Suprapubic skin (tissue), 4 donors: ENCODE measurements around the gene DMAC2L. TPM values are rescaled to one million over a fixed set of nuclear protein-coding genes. Genes with fewer than 3 reads are reported as not detected.
A peak's percentile ranks its signal among the peaks of the same experiment; 100 is the strongest.

Experiments
- DNase-seq, 2 donors: peaks; one replicate each; pipeline ENCODE4 v3.0.0-alpha.2; 2019; ENCODE audit warnings: low spot score in 2 of 2
- H3K27ac ChIP-seq: fragments of 200-600 bp; sonication (generic); one replicate; pipeline ENCODE4 v1.5.1; 2019
- H3K27me3 ChIP-seq: fragments of 200-600 bp; sonication (generic); one replicate; pipeline ENCODE4 v1.5.1; 2019
- H3K36me3 ChIP-seq: fragments of 200-600 bp; sonication (generic); one replicate; pipeline ENCODE4 v1.5.1; 2019
- H3K4me1 ChIP-seq: fragments of 200-600 bp; sonication (generic); one replicate; pipeline ENCODE4 v1.5.1; 2019
- H3K4me3 ChIP-seq: fragments of 200-600 bp; sonication (generic); one replicate; pipeline ENCODE4 v1.5.1; 2019; ENCODE audit warnings: mild to moderate bottlenecking
- H3K9me3 ChIP-seq: fragments of 200-600 bp; sonication (generic); one replicate; pipeline ENCODE4 v1.5.1; 2019
- EP300 ChIP-seq: sonication (generic); formaldehyde crosslinking; IDR thresholded peaks from one replicate; pipeline ENCODE4 v1.6.1; 2017; ENCODE audit warnings: antibody characterized with exemption
- POLR2A ChIP-seq, 2 donors: fragments of 450-650 bp; IDR thresholded peaks; one replicate each; pipeline ENCODE4 v1.6.1; 2017; ENCODE audit warnings: antibody characterized with exemption in 2 of 2, mild to moderate bottlenecking in 2 of 2, moderate library complexity in 2 of 2
- POLR2AphosphoS5 ChIP-seq, 3 donors: sonication (generic); formaldehyde crosslinking; IDR thresholded peaks; one replicate each; pipeline ENCODE4 v1.6.1; 2017; ENCODE audit warnings: antibody characterized with exemption in 3 of 3
- WGBS: methylation state at CpG from one replicate; pipeline ENCODE4 v1.1.5; 2018; 5-methylcytosine and 5-hydroxymethylcytosine counted together
- total RNA-seq, 4 donors: library from RNA; depleted of rRNA; stranded (reverse); fragments of >200 nt; gene quantifications; one replicate each; pipeline ENCODE4 v1.1.0, GENCODE V29; 2016
- TF ChIP-seq, protein P1 (sequence below), 2 donors: fragments of 200-600 bp in 1 of 2; fragments of 450-650 bp in 1 of 2; sonication (generic) in 1 of 2; IDR thresholded peaks; one replicate each; pipeline ENCODE4 v1.5.1; 2016 to 2019; ENCODE audit warnings: antibody characterized with exemption in 2 of 2, mild to moderate bottlenecking in 1 of 2, moderate library complexity in 1 of 2

The DMAC2L gene
- total RNA-seq, 4 donors from 2014 or later, result 11.6 to 20.5 (median 18.3) TPM

DNA sequence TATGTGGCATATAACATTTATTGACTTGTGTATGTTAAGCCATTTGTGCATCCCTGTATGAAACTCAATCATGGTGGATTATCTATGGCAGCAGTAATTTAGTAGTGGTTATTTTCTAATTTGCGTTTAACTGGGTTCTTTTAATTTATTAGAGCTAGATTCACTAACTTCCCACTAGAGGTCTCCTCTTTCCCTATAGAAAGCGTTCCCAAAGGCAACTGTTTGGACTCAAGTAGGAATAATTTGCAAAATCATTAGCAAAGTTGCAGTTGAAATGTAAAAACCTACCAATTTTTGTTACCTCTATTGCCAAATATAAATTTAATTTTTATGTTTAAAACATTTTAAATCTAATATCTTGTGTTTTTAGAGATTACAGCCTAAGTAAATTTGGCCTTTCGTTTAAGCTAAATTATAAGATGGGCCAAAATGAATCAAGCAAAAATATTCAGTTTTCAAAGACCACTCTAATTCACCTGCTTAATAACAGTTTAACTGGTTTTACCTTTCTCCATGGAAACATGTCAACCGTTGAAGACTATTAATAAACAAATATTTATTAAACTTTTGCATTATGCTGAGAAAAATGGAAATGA is 6.0 kb downstream of the DMAC2L start:
- Histone ChIP-seq H3K9me3 (no peaks in the 10 kb centered on the region), H3K4me1 (peaks cover 37% of the 10 kb centered on the region), H3K27ac (no peak overlapping the region), H3K27me3 (no peaks in the 10 kb centered on the region), H3K36me3 (no peaks in the 10 kb centered on the region), H3K4me3 (no peak overlapping the region)
- TF ChIP-seq EP300, result no peak
- TF ChIP-seq, protein P1, sequence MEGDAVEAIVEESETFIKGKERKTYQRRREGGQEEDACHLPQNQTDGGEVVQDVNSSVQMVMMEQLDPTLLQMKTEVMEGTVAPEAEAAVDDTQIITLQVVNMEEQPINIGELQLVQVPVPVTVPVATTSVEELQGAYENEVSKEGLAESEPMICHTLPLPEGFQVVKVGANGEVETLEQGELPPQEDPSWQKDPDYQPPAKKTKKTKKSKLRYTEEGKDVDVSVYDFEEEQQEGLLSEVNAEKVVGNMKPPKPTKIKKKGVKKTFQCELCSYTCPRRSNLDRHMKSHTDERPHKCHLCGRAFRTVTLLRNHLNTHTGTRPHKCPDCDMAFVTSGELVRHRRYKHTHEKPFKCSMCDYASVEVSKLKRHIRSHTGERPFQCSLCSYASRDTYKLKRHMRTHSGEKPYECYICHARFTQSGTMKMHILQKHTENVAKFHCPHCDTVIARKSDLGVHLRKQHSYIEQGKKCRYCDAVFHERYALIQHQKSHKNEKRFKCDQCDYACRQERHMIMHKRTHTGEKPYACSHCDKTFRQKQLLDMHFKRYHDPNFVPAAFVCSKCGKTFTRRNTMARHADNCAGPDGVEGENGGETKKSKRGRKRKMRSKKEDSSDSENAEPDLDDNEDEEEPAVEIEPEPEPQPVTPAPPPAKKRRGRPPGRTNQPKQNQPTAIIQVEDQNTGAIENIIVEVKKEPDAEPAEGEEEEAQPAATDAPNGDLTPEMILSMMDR (IDR thresholded peaks at IDR 0.05), result peak; percentile 33 to 59
- 42% methylated on average over 4 of the region's 4 CpGs for WGBS
- DNase-seq, result no peak

DNA sequence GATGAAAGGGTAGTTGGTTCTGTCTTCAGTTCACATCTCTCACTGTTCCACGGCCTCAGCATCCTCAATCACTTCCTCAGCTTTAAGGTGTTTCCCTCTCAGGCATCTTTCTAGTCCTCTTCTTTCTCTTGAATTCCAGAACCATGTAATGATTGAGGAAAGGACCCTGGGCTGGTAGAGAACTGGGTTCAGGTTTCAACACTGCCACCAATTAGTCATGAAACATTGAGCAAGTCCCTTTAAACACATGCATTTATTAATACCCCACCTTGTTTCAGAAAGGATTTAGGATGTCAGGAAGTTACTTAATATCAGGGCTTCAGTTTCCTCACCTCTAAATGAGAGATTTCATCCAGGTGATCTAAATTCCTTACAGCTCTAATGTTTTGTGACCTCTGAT is 7.2 kb downstream of the DMAC2L start:
- 77% methylated on average over 1 of the region's 1 CpG for WGBS

DNA sequence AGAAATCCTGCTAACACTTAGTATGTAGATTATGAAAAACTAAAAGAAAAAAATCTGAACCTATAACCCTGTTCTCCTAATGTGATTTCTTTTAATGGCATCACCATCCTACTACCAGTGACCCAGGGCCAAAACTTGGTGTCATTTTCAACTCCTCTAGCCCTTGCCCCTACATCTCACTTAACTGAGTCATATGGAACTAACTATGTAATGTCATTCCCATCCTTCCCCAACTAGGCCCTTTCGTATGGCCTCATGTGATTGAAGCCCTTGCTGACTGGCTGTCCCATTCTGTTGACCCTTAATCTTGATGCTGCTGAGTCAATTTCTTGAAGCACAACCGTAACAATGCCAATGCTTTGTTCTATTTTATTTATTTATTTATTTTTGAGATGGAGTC is 7.6 kb downstream of the DMAC2L start:
- no peaks in the 10 kb centered on the region for H3K9me3 ChIP-seq
- TF ChIP-seq, protein P1 (IDR thresholded peaks at IDR 0.05), result no peak
- TF ChIP-seq POLR2AphosphoS5 (IDR thresholded peaks at IDR 0.05), result no peak
- no peak for TF ChIP-seq EP300
- TF ChIP-seq POLR2A (IDR thresholded peaks at IDR 0.05), result no peak
- no peak overlapping the region for H3K4me3 ChIP-seq
- no peak for DNase-seq
- peaks cover 12% of the 10 kb centered on the region for H3K36me3 ChIP-seq
- H3K27me3 ChIP-seq, result no peaks in the 10 kb centered on the region
- peaks cover 31% of the 10 kb centered on the region for H3K4me1 ChIP-seq
- peak overlapping the region; percentile 37 for H3K27ac ChIP-seq
- WGBS, result 77% methylated on average over 2 of the region's 2 CpGs

More for the DNA sequence above, 7.2 kb downstream of the DMAC2L start:
- Histone ChIP-seq H3K4me1 (peaks cover 31% of the 10 kb centered on the region), H3K27me3 (no peaks in the 10 kb centered on the region), H3K4me3 (no peak overlapping the region), H3K36me3 (peaks cover 7% of the 10 kb centered on the region), H3K9me3 (no peaks in the 10 kb centered on the region), H3K27ac (peak overlapping the region; percentile 37)
- TF ChIP-seq POLR2A (IDR thresholded peaks at IDR 0.05) (no peak), EP300 (no peak), POLR2AphosphoS5 (IDR thresholded peaks at IDR 0.05) (no peak)
- TF ChIP-seq, protein P1 (IDR thresholded peaks at IDR 0.05), result no peak
- no peak for DNase-seq

DNA sequence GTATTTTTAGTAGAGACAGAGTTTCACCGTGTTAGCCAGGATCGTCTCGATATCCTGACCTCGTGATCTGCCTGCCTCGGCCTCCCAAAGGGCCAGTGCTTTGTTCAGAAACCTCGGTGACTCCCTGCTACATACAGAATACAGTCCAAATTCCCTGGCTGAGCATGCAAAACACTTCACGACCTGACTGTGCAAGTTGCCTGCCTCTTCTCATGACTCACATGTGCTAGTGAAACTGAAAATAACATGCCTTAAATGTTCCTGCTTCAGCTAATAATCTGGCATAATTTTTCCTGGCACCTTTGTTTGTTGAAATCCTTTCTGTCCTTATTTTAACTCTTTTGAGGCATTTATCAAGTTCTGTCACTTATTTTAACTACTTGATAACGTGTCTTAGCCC is 8.2 kb downstream of the DMAC2L start:
- peak overlapping the region; percentile 25 for H3K4me3 ChIP-seq
- 36% methylated on average over 8 of the region's 8 CpGs for WGBS
- DNase-seq, result no peak
- H3K4me1 ChIP-seq, result peaks cover 31% of the 10 kb centered on the region
- no peaks in the 10 kb centered on the region for H3K27me3 ChIP-seq
- TF ChIP-seq POLR2A (IDR thresholded peaks at IDR 0.05) (no peak), EP300 (no peak), POLR2AphosphoS5 (IDR thresholded peaks at IDR 0.05) (no peak)
- TF ChIP-seq, protein P1 (IDR thresholded peaks at IDR 0.05), result no peak
- peaks cover 15% of the 10 kb centered on the region for H3K36me3 ChIP-seq
- peak overlapping the region; percentile 79 for H3K27ac ChIP-seq
- no peaks in the 10 kb centered on the region for H3K9me3 ChIP-seq

DNA sequence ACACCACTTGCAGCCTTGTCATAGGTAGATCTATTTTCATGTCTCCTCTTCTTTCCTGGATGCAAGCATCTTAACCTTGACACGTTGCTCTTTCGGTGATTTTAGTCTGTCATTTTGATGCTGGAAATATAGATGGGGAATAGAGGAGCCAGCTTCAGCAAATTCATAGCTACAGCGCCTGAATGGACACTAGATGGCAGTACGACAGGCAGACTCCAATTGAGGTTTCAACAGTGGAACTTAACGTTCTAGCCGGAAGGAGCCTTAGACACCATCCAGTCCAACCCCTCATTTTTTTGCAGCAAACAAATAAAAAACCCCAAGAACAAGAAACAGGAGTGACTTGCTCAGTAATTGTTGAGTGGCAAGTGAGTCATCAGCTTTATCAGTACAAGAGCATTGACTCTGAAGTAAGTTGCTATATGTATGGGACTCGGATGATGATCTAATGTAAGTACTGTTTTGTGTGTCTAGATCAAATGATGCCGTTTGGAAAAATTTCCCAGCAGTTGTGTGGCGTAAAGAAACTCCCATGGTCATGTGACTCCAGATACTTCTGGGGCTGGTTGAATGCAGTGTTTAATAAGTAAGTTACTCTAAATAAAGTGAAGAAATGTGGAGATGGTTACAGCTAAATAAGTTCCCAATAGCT is 9.0 kb downstream of the DMAC2L start:
- Histone ChIP-seq H3K36me3 (peaks cover 19% of the 10 kb centered on the region), H3K4me1 (peaks cover 31% of the 10 kb centered on the region), H3K27ac (peak overlapping the region; percentile 79), H3K27me3 (no peaks in the 10 kb centered on the region), H3K9me3 (no peaks in the 10 kb centered on the region), H3K4me3 (peak overlapping the region; percentile 25)
- DNase-seq, result no peak
- TF ChIP-seq POLR2AphosphoS5 (IDR thresholded peaks at IDR 0.05) (peak in 1 of 3 donors; percentile 24), POLR2A (IDR thresholded peaks at IDR 0.05) (no peak)
- TF ChIP-seq, protein P1 (IDR thresholded peaks at IDR 0.05), result peak; percentile 58 to 80
- under 1% methylated on average over 9 of the region's 9 CpGs for WGBS
